Measurements from ENCODE around the gene HBG1.

GRCh38 chr11:5240056-5240455 is 9.6 kb downstream of the HBG1 start:
- TF ChIP-seq CTCF (IDR thresholded peaks at IDR 0.05) (no peak), POLR2A (IDR thresholded peaks at IDR 0.05) (no peak)
